ENCODE measurements around the gene CDK10.

- TF ChIP-seq, protein P1, sequence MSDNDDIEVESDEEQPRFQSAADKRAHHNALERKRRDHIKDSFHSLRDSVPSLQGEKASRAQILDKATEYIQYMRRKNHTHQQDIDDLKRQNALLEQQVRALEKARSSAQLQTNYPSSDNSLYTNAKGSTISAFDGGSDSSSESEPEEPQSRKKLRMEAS (IDR thresholded peaks at IDR 0.05; ENCODE audit: low read depth, low read length) = no peak
- no peak for TF ChIP-seq RAD21 (IDR thresholded peaks at IDR 0.05; ENCODE audit: insufficient read depth, low read depth, low read length)
Measured at GRCh38 chr16:89689142-89689541, 2.7 kb downstream of the CDK10 start.
